ENCODE results near the gene NRXN3. TPM values are rescaled to one million over a fixed set of nuclear protein-coding genes. Genes with fewer than 3 reads are reported as not detected.

Gene NRXN3
- total and polyA plus RNA-seq, 2 of the 13 experiments (the other 11 are each of a cell fraction or from before 2014, with no cell fraction given): 0.03 TPM; not detected in 1

DNA sequence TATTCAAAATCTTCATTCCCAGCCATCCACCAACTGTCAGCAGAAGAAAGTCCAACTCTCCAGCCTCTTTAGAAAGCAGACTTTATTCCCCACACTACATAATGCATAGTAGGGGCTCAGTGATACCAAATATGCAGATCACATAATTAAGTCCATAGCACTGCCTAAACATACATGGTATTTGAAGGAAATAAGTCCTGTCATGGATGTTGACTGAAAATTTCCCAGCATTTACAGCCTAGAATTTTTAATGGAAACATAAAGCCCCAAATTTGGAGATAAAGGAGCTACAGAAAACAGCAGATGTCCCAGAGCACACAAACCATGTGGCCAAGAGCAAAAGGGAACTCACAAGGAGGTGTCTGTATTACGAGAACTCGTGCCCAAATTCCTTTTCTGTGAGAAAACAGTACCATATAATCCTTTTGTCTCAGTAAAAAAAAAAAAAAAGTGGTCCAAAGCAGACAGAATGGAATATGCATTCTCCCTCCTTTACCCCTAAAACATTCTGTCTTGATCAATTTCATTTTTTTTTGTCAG lies 920.5 kb downstream of the NRXN3 start:
- in situ Hi-C loops (cut with HindIII; ENCODE audit: extremely low pct_ligation_motif_present, low pct_unique_long_range_greater_than_20kb): no loop called here
- Histone ChIP-seq H3K27ac (ENCODE audit: extremely low read length, insufficient read depth, low read length) (no peak overlapping the region), H3K27me3 (ENCODE audit: control insufficient read depth in 1 of 2, insufficient read depth in 2 of 2, low read length in 2 of 2) (no peaks in the 10 kb centered on the region), H3K4me3 (replicated peaks in 1 of 3; ENCODE audit: insufficient read depth in 1 of 3, low read depth in 2 of 3, low read length in 3 of 3) (no peak overlapping the region), H3K9ac (ENCODE audit: insufficient read depth, low read depth, low read length) (no peak overlapping the region), H4K20me1 (ENCODE audit: insufficient read depth, low read length) (no peaks in the 10 kb centered on the region), H3K36me3 (replicated peaks in 1 of 2; ENCODE audit: control insufficient read depth in 1 of 2, insufficient read depth in 2 of 2, low read length in 2 of 2) (no peaks in the 10 kb centered on the region), H2AFZ (ENCODE audit: low read length) (no peak overlapping the region), H3K4me1 (ENCODE audit: insufficient read depth, low read length) (no peaks in the 10 kb centered on the region), H3K79me2 (ENCODE audit: insufficient read depth, low read length) (no peaks in the 10 kb centered on the region), H3K4me2 (ENCODE audit: low read depth, low read length) (no peak overlapping the region), H3K9me3 (ENCODE audit: low read length) (peaks cover 55% of the 10 kb centered on the region)
- TF ChIP-seq AGO1 (IDR thresholded peaks at IDR 0.05; ENCODE audit: low read depth, low read length, poor library complexity, severe bottlenecking) (no peak), ZFAT (CRISPR knock-in tag; conservative IDR thresholded peaks at IDR 0.05) (no peak), CSRNP2 (CRISPR knock-in tag; conservative IDR thresholded peaks at IDR 0.05; ENCODE audit: low read depth) (no peak), RAD51 (IDR thresholded peaks at IDR 0.05; ENCODE audit: borderline replicate concordance) (no peak), ZNF549 (CRISPR knock-in tag; IDR thresholded peaks at IDR 0.05) (no peak), ZNF878 (CRISPR knock-in tag; IDR thresholded peaks at IDR 0.05) (no peak), ZNF12 (CRISPR knock-in tag; IDR thresholded peaks at IDR 0.05) (no peak), YEATS2 (CRISPR knock-in tag; IDR thresholded peaks at IDR 0.05; ENCODE audit: borderline replicate concordance) (no peak), ZNF777 (CRISPR knock-in tag; IDR thresholded peaks at IDR 0.05) (no peak), PAF1 (CRISPR knock-in tag; IDR thresholded peaks at IDR 0.05) (no peak), ZNF841 (CRISPR knock-in tag; IDR thresholded peaks at IDR 0.05; ENCODE audit: borderline replicate concordance) (no peak), ZKSCAN5 (CRISPR knock-in tag; IDR thresholded peaks at IDR 0.05) (no peak), KLF6 (CRISPR knock-in tag; IDR thresholded peaks at IDR 0.05) (no peak)
- TF ChIP-seq, protein P1, sequence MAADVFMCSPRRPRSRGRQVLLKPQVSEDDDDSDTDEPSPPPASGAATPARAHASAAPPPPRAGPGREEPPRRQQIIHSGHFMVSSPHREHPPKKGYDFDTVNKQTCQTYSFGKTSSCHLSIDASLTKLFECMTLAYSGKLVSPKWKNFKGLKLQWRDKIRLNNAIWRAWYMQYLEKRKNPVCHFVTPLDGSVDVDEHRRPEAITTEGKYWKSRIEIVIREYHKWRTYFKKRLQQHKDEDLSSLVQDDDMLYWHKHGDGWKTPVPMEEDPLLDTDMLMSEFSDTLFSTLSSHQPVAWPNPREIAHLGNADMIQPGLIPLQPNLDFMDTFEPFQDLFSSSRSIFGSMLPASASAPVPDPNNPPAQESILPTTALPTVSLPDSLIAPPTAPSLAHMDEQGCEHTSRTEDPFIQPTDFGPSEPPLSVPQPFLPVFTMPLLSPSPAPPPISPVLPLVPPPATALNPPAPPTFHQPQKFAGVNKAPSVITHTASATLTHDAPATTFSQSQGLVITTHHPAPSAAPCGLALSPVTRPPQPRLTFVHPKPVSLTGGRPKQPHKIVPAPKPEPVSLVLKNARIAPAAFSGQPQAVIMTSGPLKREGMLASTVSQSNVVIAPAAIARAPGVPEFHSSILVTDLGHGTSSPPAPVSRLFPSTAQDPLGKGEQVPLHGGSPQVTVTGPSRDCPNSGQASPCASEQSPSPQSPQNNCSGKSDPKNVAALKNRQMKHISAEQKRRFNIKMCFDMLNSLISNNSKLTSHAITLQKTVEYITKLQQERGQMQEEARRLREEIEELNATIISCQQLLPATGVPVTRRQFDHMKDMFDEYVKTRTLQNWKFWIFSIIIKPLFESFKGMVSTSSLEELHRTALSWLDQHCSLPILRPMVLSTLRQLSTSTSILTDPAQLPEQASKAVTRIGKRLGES (CRISPR knock-in tag; IDR thresholded peaks at IDR 0.05; ENCODE audit: borderline replicate concordance): no peak
- FAIRE-seq: no peak
- BruUV-seq (replicated peaks): no TSS peak
- POLR2A ChIA-PET: no interaction called here
- no peak for ATAC-seq
- intact Hi-C loops (cut with micrococcal nuclease; ENCODE audit: unreplicated experiment): no loop called here
- CTCF ChIA-PET (ENCODE audit: low intra/inter-chr PET ratio, low total read pairs): no interaction called here
- WGBS (ENCODE audit: low lambda C conversion rate): 0% methylated on average over 2 of the region's 2 CpGs
- DNase-seq (ENCODE audit: low spot score): no peak

Measured in HepG2 (cell line).